Keratinocyte (primary cell): Measurements from ENCODE around the gene LAMA2.

ENCODE experiments used
- CTCF ChIP-seq, 3 experiments: IDR thresholded peaks in 1 of 3; conservative IDR thresholded peaks in 1 of 3; optimal IDR thresholded peaks in 1 of 3; 2 replicates in 2 of 3; 3 replicates in 1 of 3; pipeline versions ENCODE3 to v1.5.1; 2011; ENCODE audit warnings: low read length in 3 of 3, mild to moderate bottlenecking in 3 of 3, moderate library complexity in 2 of 3, control low read depth in 1 of 3, inconsistent platforms in 1 of 3; ENCODE audit not compliant: insufficient read depth in 2 of 3; ENCODE audit errors: extremely low read depth in 1 of 3
- EZH2 ChIP-seq: IDR thresholded peaks from one replicate; pipeline ENCODE4 v1.6.1; 2012; ENCODE audit warnings: inconsistent platforms, mild to moderate bottlenecking, low read length, moderate library complexity

- no peak for TF ChIP-seq CTCF (optimal IDR thresholded peaks at IDR 0.05 in 1 of 3, IDR thresholded peaks at IDR 0.05 in 1 of 3, conservative IDR thresholded peaks at IDR 0.05 in 1 of 3; ENCODE audit: extremely low read depth in 1 of 3, insufficient read depth in 2 of 3, low read length in 3 of 3)
- no peak for TF ChIP-seq EZH2
Measured at GRCh38 chr6:129211626-129212025, 328.7 kb downstream of the LAMA2 start.
